Measurements from ENCODE around the gene CYP51A1.

The CYP51A1 gene

GRCh38 chr7:92075455-92076158 is 58.7 kb downstream of the CYP51A1 start:
- no peak overlapping the region for H3K4me3 ChIP-seq (replicated peaks; ENCODE audit: insufficient read depth, low read length)
- H3K27ac ChIP-seq (replicated peaks) = no peak overlapping the region
- TF ChIP-seq GABPA (IDR thresholded peaks at IDR 0.05; ENCODE audit: low read depth) (no peak), CTCF (IDR thresholded peaks at IDR 0.05; ENCODE audit: insufficient read depth, low read length) (no peak), POLR2AphosphoS5 (IDR thresholded peaks at IDR 0.05; ENCODE audit: low read depth) (no peak)
- no peak for DNase-seq (ENCODE audit: low read depth in 1 of 2, low spot score in 1 of 2)
- no peaks in the 10 kb centered on the region for H3K27me3 ChIP-seq (ENCODE audit: insufficient read depth, poor library complexity, severe bottlenecking)

- H3K4me3 ChIP-seq (replicated peaks; ENCODE audit: insufficient read depth, low read length) = no peak overlapping the region
- H3K27ac ChIP-seq (replicated peaks) = no peak overlapping the region
- DNase-seq (ENCODE audit: low read depth in 1 of 2, low spot score in 1 of 2) = no peak
- H3K27me3 ChIP-seq (ENCODE audit: insufficient read depth, poor library complexity, severe bottlenecking) = no peaks in the 10 kb centered on the region
- no peak for TF ChIP-seq REST (IDR thresholded peaks at IDR 0.05; ENCODE audit: insufficient replicate concordance, low read depth)
- no peak for TF ChIP-seq CTCF (IDR thresholded peaks at IDR 0.05; ENCODE audit: insufficient read depth, low read length)
- no peak for TF ChIP-seq GABPA (IDR thresholded peaks at IDR 0.05; ENCODE audit: low read depth)
- TF ChIP-seq SPI1 (IDR thresholded peaks at IDR 0.05; ENCODE audit: borderline replicate concordance, low read depth) = no peak
- no peak for TF ChIP-seq POLR2AphosphoS5 (IDR thresholded peaks at IDR 0.05; ENCODE audit: low read depth)
Observed at GRCh38 chr7:92072708-92073107, 61.6 kb downstream of the CYP51A1 start.

GRCh38 chr7:92072121-92072520 is 62.2 kb downstream of the CYP51A1 start:
- Histone ChIP-seq H3K27me3 (ENCODE audit: insufficient read depth, poor library complexity, severe bottlenecking) (no peaks in the 10 kb centered on the region), H3K27ac (replicated peaks) (no peak overlapping the region), H3K4me3 (replicated peaks; ENCODE audit: insufficient read depth, low read length) (no peak overlapping the region)
- DNase-seq (ENCODE audit: low read depth in 1 of 2, low spot score in 1 of 2) = no peak
- TF ChIP-seq POLR2AphosphoS5 (IDR thresholded peaks at IDR 0.05; ENCODE audit: low read depth) (no peak), CTCF (IDR thresholded peaks at IDR 0.05; ENCODE audit: insufficient read depth, low read length) (no peak), GABPA (IDR thresholded peaks at IDR 0.05; ENCODE audit: low read depth) (no peak), REST (IDR thresholded peaks at IDR 0.05; ENCODE audit: insufficient replicate concordance, low read depth) (no peak), SPI1 (IDR thresholded peaks at IDR 0.05; ENCODE audit: borderline replicate concordance, low read depth) (no peak)

- no peak overlapping the region for H3K4me3 ChIP-seq (replicated peaks; ENCODE audit: insufficient read depth, low read length)
- no peaks in the 10 kb centered on the region for H3K27me3 ChIP-seq (ENCODE audit: insufficient read depth, poor library complexity, severe bottlenecking)
- no peak for DNase-seq (ENCODE audit: low read depth in 1 of 2, low spot score in 1 of 2)
- no peak overlapping the region for H3K27ac ChIP-seq (replicated peaks)
- TF ChIP-seq CTCF (IDR thresholded peaks at IDR 0.05; ENCODE audit: insufficient read depth, low read length) (no peak), POLR2AphosphoS5 (IDR thresholded peaks at IDR 0.05; ENCODE audit: low read depth) (no peak), GABPA (IDR thresholded peaks at IDR 0.05; ENCODE audit: low read depth) (no peak), REST (IDR thresholded peaks at IDR 0.05; ENCODE audit: insufficient replicate concordance, low read depth) (no peak), SPI1 (IDR thresholded peaks at IDR 0.05; ENCODE audit: borderline replicate concordance, low read depth) (no peak)
Observed at GRCh38 chr7:92071032-92071431, 63.2 kb downstream of the CYP51A1 start.
